K562 (cell line): ENCODE results near the gene RALGAPA2. TPM values are rescaled to one million over a fixed set of nuclear protein-coding genes. Genes with fewer than 3 reads are reported as not detected.

Experiments used
- ATAC-seq: fragments of 200-7000 bp; cut with Tn5 transposase; 3 replicates; pipeline ENCODE4 v1.9.1; 2020; ENCODE audit warnings: moderate library complexity
- BruUV-seq: library from RNA; stranded (reverse); fragments of 400-500 nt; replicated peaks from 2 replicates; lab custom pipeline; 2021; lab: Mats Ljungman, UMichigan
- CTCF ChIA-PET: fragments of 300-600 bp; formaldehyde crosslinking; extraction: SDS; loops from one replicate; lab custom pipeline; 2021; ENCODE audit warnings: low intra/inter-chr PET ratio; lab: Yijun Ruan, JAX
- POLR2A ChIA-PET: fragments of 300-600, 350-650 bp; sonication (Branson Sonifier 250); formaldehyde crosslinking; extraction: SDS; loops from one replicate; lab custom pipeline; 2021; ENCODE audit warnings: antibody characterized with exemption, inconsistent platforms; lab: Yijun Ruan, JAX
- DNase-seq, 4 experiments: peaks; one replicate each; pipeline versions ENCODE4 v3.0.0 to v3.0.0-alpha.2; 2011 to 2018; ENCODE audit warnings: low spot score in 3 of 4, mixed read lengths in 3 of 4; ENCODE audit errors: extremely low read depth in 1 of 4
- FAIRE-seq: peaks from 2 replicates; lab custom pipeline; 2011; peaks lifted over from hg19 to GRCh38; lab: Jason Lieb, UNC
- H2AFZ ChIP-seq: 2 replicates; pipeline ENCODE4 v1.6.0; 2011; ENCODE audit warnings: low read depth, low read length, control low read depth, inconsistent platforms
- H3K27ac ChIP-seq: fragments of 200-600 bp; 3 replicates; pipeline ENCODE4 v1.8.0; 2011; ENCODE audit warnings: low read depth, mild to moderate bottlenecking, control low read depth, inconsistent platforms, low read length, moderate library complexity, mixed read lengths; ENCODE audit errors: extremely low read depth
- H3K27me3 ChIP-seq, 2 experiments: fragments of 300-600 bp in 1 of 2; 2 replicates in 1 of 2; 3 replicates in 1 of 2; pipeline versions ENCODE4 v1.6.0 to v1.8.0; 2011; ENCODE audit warnings: inconsistent platforms in 2 of 2, low read length in 2 of 2, mild to moderate bottlenecking in 1 of 2, mixed read lengths in 1 of 2, moderate library complexity in 1 of 2; ENCODE audit not compliant: control insufficient read depth in 2 of 2, insufficient read depth in 2 of 2
- H3K36me3 ChIP-seq: fragments of 300-600 bp; 3 replicates; pipeline ENCODE4 v1.8.0; 2011; ENCODE audit warnings: mild to moderate bottlenecking, low read length, inconsistent platforms; ENCODE audit not compliant: control insufficient read depth, insufficient read depth
- H3K4me1 ChIP-seq, 2 experiments: fragments of 200-600 bp in 1 of 2; replicated peaks in 1 of 2; 2 replicates in 1 of 2; 3 replicates in 1 of 2; pipeline versions ENCODE4 v1.5.1 to v1.8.0; 2011; ENCODE audit warnings: inconsistent platforms in 2 of 2, low read length in 2 of 2, mild to moderate bottlenecking in 1 of 2, mixed read lengths in 1 of 2, moderate library complexity in 1 of 2; ENCODE audit not compliant: control insufficient read depth in 2 of 2, insufficient read depth in 2 of 2
- H3K4me2 ChIP-seq: 2 replicates; pipeline ENCODE4 v1.6.1; 2011; ENCODE audit warnings: low read length, control low read depth, inconsistent platforms, mixed read lengths; ENCODE audit not compliant: insufficient read depth
- H3K4me3 ChIP-seq: fragments of 200-600 bp; sonication (generic), shearing (Covaris generic); 2 replicates; pipeline ENCODE4 v1.5.1; 2016; ENCODE audit warnings: control low read depth, inconsistent platforms
- H3K79me2 ChIP-seq: fragments of 200-600 bp; 3 replicates; pipeline ENCODE4 v1.8.0; 2011; ENCODE audit warnings: low read length, inconsistent platforms; ENCODE audit not compliant: control insufficient read depth, insufficient read depth
- H3K9ac ChIP-seq, 2 experiments: 2 replicates each; pipeline versions ENCODE4 v1.6.0 to v1.6.1; 2011; ENCODE audit warnings: low read depth in 2 of 2, low read length in 2 of 2, control low read depth in 1 of 2, inconsistent platforms in 1 of 2, mild to moderate bottlenecking in 1 of 2, mixed read lengths in 1 of 2; ENCODE audit not compliant: insufficient read depth in 1 of 2
- H3K9me1 ChIP-seq: one replicate; pipeline ENCODE4 v1.6.0; 2011; ENCODE audit warnings: inconsistent platforms, mild to moderate bottlenecking, low read length, moderate library complexity; ENCODE audit not compliant: control insufficient read depth, insufficient read depth
- H3K9me3 ChIP-seq: replicated peaks from 2 replicates; pipeline ENCODE4 v1.5.1; 2011; ENCODE audit warnings: low read depth, low read length, inconsistent platforms; ENCODE audit not compliant: control insufficient read depth, insufficient read depth
- H4K20me1 ChIP-seq: replicated peaks from 2 replicates; pipeline ENCODE4 v1.6.1; 2011; ENCODE audit warnings: low read length, inconsistent platforms, mixed read lengths; ENCODE audit not compliant: control insufficient read depth, insufficient read depth
- ARID1B ChIP-seq: fragments of 450-650 bp; IDR thresholded peaks from 2 replicates; pipeline ENCODE4 v1.6.1; 2016; ENCODE audit warnings: antibody characterized with exemption, mild to moderate bottlenecking, inconsistent platforms
- DNMT1 ChIP-seq: fragments of 450-650 bp; IDR thresholded peaks from 2 replicates; pipeline ENCODE4 v1.6.1; 2016; ENCODE audit warnings: antibody characterized with exemption, mild to moderate bottlenecking
- EGR1 ChIP-seq: fragments of 450-650 bp; conservative IDR thresholded peaks from 2 replicates; pipeline ENCODE4 v1.6.1; 2017; ENCODE audit warnings: mild to moderate bottlenecking
- HDAC6 ChIP-seq: IDR thresholded peaks from 2 replicates; pipeline ENCODE4 v1.6.1; 2012; ENCODE audit warnings: low read depth, mild to moderate bottlenecking, control low read depth, inconsistent platforms, low read length, moderate library complexity
- KDM1A ChIP-seq, 2 experiments: fragments of 450-650 bp; IDR thresholded peaks; 2 replicates each; pipeline ENCODE4 v1.6.1; 2016; ENCODE audit warnings: mild to moderate bottlenecking in 2 of 2
- RAD21 ChIP-seq, 2 experiments: fragments of 250-450 bp in 1 of 2; fragments of 450-650 bp in 1 of 2; sonication (Bioruptor Pico) in 1 of 2; formaldehyde crosslinking in 1 of 2; IDR thresholded peaks in 1 of 2; conservative IDR thresholded peaks in 1 of 2; 2 replicates each; pipeline versions ENCODE4 v1.4.0 to v1.8.0; 2020 to 2022; ENCODE audit warnings: mild to moderate bottlenecking in 2 of 2, moderate library complexity in 1 of 2
- RBM39 ChIP-seq: fragments of 200-400 bp; formaldehyde crosslinking; optimal IDR thresholded peaks from 2 replicates; pipeline ENCODE3; 2018; ENCODE audit warnings: low read depth, low read length
- SMARCB1 ChIP-seq: IDR thresholded peaks from 2 replicates; pipeline ENCODE4 v1.6.1; 2011; ENCODE audit warnings: improper control_type of control experiment, low read depth; ENCODE audit not compliant: insufficient read length
- SMC3 ChIP-seq: conservative IDR thresholded peaks from 2 replicates; pipeline ENCODE4 v1.6.1; 2011; ENCODE audit warnings: low read depth, low read length, improper control_type of control experiment; ENCODE audit not compliant: insufficient read depth
- TFAM ChIP-seq: fragments of 250-450 bp; sonication (Bioruptor Pico); conservative IDR thresholded peaks from 2 replicates; pipeline ENCODE4 v1.5.0; 2021; ENCODE audit warnings: mild to moderate bottlenecking, moderate library complexity
- ZNF124 ChIP-seq: sonication (generic); formaldehyde crosslinking; IDR thresholded peaks from 2 replicates; pipeline ENCODE4 v1.8.1; 2022; ENCODE audit warnings: missing genetic modification reagents
- ZNF263 ChIP-seq: sonication (generic); formaldehyde crosslinking; IDR thresholded peaks from 2 replicates; pipeline ENCODE4 v1.8.0; 2022; ENCODE audit warnings: mild to moderate bottlenecking, missing genetic modification reagents, borderline replicate concordance
- WGBS: fragments of 100-300 bp; shearing (Covaris generic); methylation state at CpG from one replicate; pipeline ENCODE4 v1.1.6; 2016; ENCODE audit warnings: low coverage, mixed read lengths; ENCODE audit not compliant: insufficient coverage; ENCODE audit errors: missing lambda C conversion rate; 5-methylcytosine and 5-hydroxymethylcytosine counted together
- in situ Hi-C: fragments of 300-500 bp; cut with MboI; formaldehyde crosslinking; loops from 4 replicates; pipeline ENCODE4 v1.15.0; 2018; ENCODE audit warnings: inconsistent platforms, mixed read lengths
- intact Hi-C: fragments of 100-400 bp; cut with micrococcal nuclease; formaldehyde crosslinking; loops from 2 replicates; pipeline ENCODE4 v1.14.2; 2022
- polyA plus RNA-seq, 8 experiments: library from polyadenylated mRNA; depleted of rRNA in 4 of 8; stranded (reverse) in 5 of 8; unstranded in 3 of 8; fragments of >200 nt; fragmentation: Nextera tagmentation in 2 of 8; fragmentation: Illumina TruSeq in 1 of 8; extraction: Ambion mirVana in 2 of 8; extraction: Trizol in 1 of 8; gene quantifications; 2 replicates each; pipeline versions ENCODE4 v1.2.1 to v1.2.3, GENCODE V29; 2011 to 2014; ENCODE audit warnings: inconsistent platforms in 1 of 8, missing spikeins in 1 of 8
- total RNA-seq, 7 experiments: library from RNA; depleted of rRNA in 6 of 7; stranded (reverse); fragments of >200 nt in 6 of 7; fragmentation: Illumina TruSeq in 2 of 7; extraction: Trizol in 2 of 7; gene quantifications; 2 replicates each; pipeline versions ENCODE4 v1.2.1 to v1.2.3, GENCODE V29; 2011 to 2021; ENCODE audit warnings: low replicate concordance in 1 of 7
- TF ChIP-seq, protein P1 (sequence below), 3 experiments: IDR thresholded peaks in 2 of 3; conservative IDR thresholded peaks in 1 of 3; 2 replicates each; pipeline ENCODE4 v1.5.1; 2011 to 2012; ENCODE audit warnings: low read length in 3 of 3, mild to moderate bottlenecking in 3 of 3, control low read depth in 2 of 3, improper control_type of control experiment in 1 of 3, inconsistent platforms in 1 of 3, low read depth in 1 of 3, mixed read lengths in 1 of 3, moderate library complexity in 1 of 3; ENCODE audit not compliant: insufficient read depth in 2 of 3
- TF ChIP-seq, protein P2 (sequence below): fragments of 450-650 bp; formaldehyde crosslinking; IDR thresholded peaks from 2 replicates; pipeline ENCODE4 v1.4.0; 2022; ENCODE audit warnings: missing genetic modification characterization
- TF ChIP-seq, protein P3 (sequence below): fragments of 450-650 bp; formaldehyde crosslinking; IDR thresholded peaks from 2 replicates; pipeline ENCODE4 v1.4.0; 2022; ENCODE audit warnings: mild to moderate bottlenecking, moderate library complexity

RALGAPA2 gene
- total and polyA plus RNA-seq, 9 of the 15 experiments (the other 6 are each of a cell fraction or from before 2014, with no cell fraction given): 0.35 to 2.7 (median 1.4) TPM

- no peaks in the 10 kb centered on the region; a peak in 1 of 5 replicates for H3K4me1 ChIP-seq
- H3K9ac ChIP-seq: no peak overlapping the region
- WGBS: 0% methylated on average over 6 of the region's 6 CpGs
- H2AFZ ChIP-seq: no peak overlapping the region
- no TSS peak for BruUV-seq
- ChIA-PET POLR2A (no interaction called here), CTCF (interaction anchor here (0.7 to 1.5 kb wide), 3 partner anchors 47 to 208 kb away, joined by 3 to 5 read pairs (median 5); no protein-coding TSS in a partner anchor)
- FAIRE-seq (peak; percentile 79), DNase-seq (peak; percentile 44 to 53 (median 50)), ATAC-seq (peak; percentile 86)
- in situ Hi-C loops: no loop called here
- no peaks in the 10 kb centered on the region for H3K36me3 ChIP-seq
- H3K27me3 ChIP-seq: peaks cover 0 to 16% of the 10 kb centered on the region in 2 experiments; a peak in 2 of 5 replicates
- H3K4me2 ChIP-seq: no peak overlapping the region
- intact Hi-C loops: loop anchor here (2.0 kb wide), 1 partner anchor 208 kb away; no protein-coding TSS in a partner anchor
- H3K4me3 ChIP-seq: no peak overlapping the region
- H3K27ac ChIP-seq: no peak overlapping the region
- H3K9me3 ChIP-seq: no peaks in the 10 kb centered on the region
- no peaks in the 10 kb centered on the region for H4K20me1 ChIP-seq
- H3K79me2 ChIP-seq: no peaks in the 10 kb centered on the region
- no peaks in the 10 kb centered on the region for H3K9me1 ChIP-seq
- no peak for TF ChIP-seq ARID1B
- no peak for TF ChIP-seq RBM39
- TF ChIP-seq EGR1: no peak
- TF ChIP-seq DNMT1: no peak
- no peak for TF ChIP-seq SMARCB1
- TF ChIP-seq ZNF263: no peak
- TF ChIP-seq, protein P1, sequence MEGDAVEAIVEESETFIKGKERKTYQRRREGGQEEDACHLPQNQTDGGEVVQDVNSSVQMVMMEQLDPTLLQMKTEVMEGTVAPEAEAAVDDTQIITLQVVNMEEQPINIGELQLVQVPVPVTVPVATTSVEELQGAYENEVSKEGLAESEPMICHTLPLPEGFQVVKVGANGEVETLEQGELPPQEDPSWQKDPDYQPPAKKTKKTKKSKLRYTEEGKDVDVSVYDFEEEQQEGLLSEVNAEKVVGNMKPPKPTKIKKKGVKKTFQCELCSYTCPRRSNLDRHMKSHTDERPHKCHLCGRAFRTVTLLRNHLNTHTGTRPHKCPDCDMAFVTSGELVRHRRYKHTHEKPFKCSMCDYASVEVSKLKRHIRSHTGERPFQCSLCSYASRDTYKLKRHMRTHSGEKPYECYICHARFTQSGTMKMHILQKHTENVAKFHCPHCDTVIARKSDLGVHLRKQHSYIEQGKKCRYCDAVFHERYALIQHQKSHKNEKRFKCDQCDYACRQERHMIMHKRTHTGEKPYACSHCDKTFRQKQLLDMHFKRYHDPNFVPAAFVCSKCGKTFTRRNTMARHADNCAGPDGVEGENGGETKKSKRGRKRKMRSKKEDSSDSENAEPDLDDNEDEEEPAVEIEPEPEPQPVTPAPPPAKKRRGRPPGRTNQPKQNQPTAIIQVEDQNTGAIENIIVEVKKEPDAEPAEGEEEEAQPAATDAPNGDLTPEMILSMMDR (IDR thresholded peaks at IDR 0.05 in 2 of 3, conservative IDR thresholded peaks at IDR 0.05 in 1 of 3; ENCODE audit: insufficient read depth in 2 of 3, low read depth in 1 of 3, low read length in 3 of 3): peak; percentile 60 to 77 (median 62)
- peak; percentile 33; the same call in 1 of the 2 replicates for TF ChIP-seq SMC3
- TF ChIP-seq, protein P2, sequence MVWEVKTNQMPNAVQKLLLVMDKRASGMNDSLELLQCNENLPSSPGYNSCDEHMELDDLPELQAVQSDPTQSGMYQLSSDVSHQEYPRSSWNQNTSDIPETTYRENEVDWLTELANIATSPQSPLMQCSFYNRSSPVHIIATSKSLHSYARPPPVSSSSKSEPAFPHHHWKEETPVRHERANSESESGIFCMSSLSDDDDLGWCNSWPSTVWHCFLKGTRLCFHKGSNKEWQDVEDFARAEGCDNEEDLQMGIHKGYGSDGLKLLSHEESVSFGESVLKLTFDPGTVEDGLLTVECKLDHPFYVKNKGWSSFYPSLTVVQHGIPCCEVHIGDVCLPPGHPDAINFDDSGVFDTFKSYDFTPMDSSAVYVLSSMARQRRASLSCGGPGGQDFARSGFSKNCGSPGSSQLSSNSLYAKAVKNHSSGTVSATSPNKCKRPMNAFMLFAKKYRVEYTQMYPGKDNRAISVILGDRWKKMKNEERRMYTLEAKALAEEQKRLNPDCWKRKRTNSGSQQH: no peak
- peak; percentile 51 to 62 for TF ChIP-seq RAD21 (CRISPR knock-in tag; conservative IDR thresholded peaks at IDR 0.05 in 1 of 2, IDR thresholded peaks at IDR 0.05 in 1 of 2)
- TF ChIP-seq ZNF124 (CRISPR knock-in tag): no peak
- TF ChIP-seq, protein P3, sequence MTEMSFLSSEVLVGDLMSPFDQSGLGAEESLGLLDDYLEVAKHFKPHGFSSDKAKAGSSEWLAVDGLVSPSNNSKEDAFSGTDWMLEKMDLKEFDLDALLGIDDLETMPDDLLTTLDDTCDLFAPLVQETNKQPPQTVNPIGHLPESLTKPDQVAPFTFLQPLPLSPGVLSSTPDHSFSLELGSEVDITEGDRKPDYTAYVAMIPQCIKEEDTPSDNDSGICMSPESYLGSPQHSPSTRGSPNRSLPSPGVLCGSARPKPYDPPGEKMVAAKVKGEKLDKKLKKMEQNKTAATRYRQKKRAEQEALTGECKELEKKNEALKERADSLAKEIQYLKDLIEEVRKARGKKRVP (CRISPR knock-in tag): no peak
- no peak for TF ChIP-seq TFAM (CRISPR knock-in tag)
- no peak for TF ChIP-seq KDM1A (IDR thresholded peaks at IDR 0.05)
- no peak for TF ChIP-seq HDAC6
These were observed 352.0 kb downstream of the RALGAPA2 start for GRCh38 chr20:20360464-20360863.
